Measurements from ENCODE around the gene HNRNPA1.

The HNRNPA1 gene

GRCh38 chr12:54294152-54294952 is 13.8 kb downstream of the HNRNPA1 start:
- Histone ChIP-seq H3K36me3 (ENCODE audit: control insufficient read depth, insufficient read depth, low read length) (no peaks in the 10 kb centered on the region), H3K4me3 (ENCODE audit: low read length) (no peak overlapping the region), H3K27ac (ENCODE audit: low read depth, low read length) (no peak overlapping the region), H3K27me3 (ENCODE audit: control insufficient read depth, insufficient read depth, low read length) (no peaks in the 10 kb centered on the region), H3K4me1 (ENCODE audit: control insufficient read depth, insufficient read depth, low read length) (no peaks in the 10 kb centered on the region), H3K9ac (ENCODE audit: low read length) (no peak overlapping the region)

- Histone ChIP-seq H3K4me1 (ENCODE audit: control insufficient read depth, insufficient read depth, low read length) (no peaks in the 10 kb centered on the region), H3K27ac (ENCODE audit: low read depth, low read length) (no peak overlapping the region), H3K4me3 (ENCODE audit: low read length) (no peak overlapping the region), H3K9ac (ENCODE audit: low read length) (no peak overlapping the region), H3K27me3 (ENCODE audit: control insufficient read depth, insufficient read depth, low read length) (peaks cover 4% of the 10 kb centered on the region), H3K36me3 (ENCODE audit: control insufficient read depth, insufficient read depth, low read length) (no peaks in the 10 kb centered on the region)
Observed at GRCh38 chr12:54294953-54295566, 14.5 kb downstream of the HNRNPA1 start.

- Histone ChIP-seq H3K4me1 (ENCODE audit: control insufficient read depth, insufficient read depth, low read length) (no peaks in the 10 kb centered on the region), H3K36me3 (ENCODE audit: control insufficient read depth, insufficient read depth, low read length) (no peaks in the 10 kb centered on the region), H3K27me3 (ENCODE audit: control insufficient read depth, insufficient read depth, low read length) (peaks cover 9% of the 10 kb centered on the region), H3K27ac (ENCODE audit: low read depth, low read length) (no peak overlapping the region), H3K9ac (ENCODE audit: low read length) (no peak overlapping the region), H3K4me3 (ENCODE audit: low read length) (no peak overlapping the region)
Observed at GRCh38 chr12:54296393-54297099, 16.0 kb downstream of the HNRNPA1 start.

- no peaks in the 10 kb centered on the region for H3K4me1 ChIP-seq (ENCODE audit: control insufficient read depth, insufficient read depth, low read length)
- no peak overlapping the region for H3K27ac ChIP-seq (ENCODE audit: low read depth, low read length)
- H3K36me3 ChIP-seq (ENCODE audit: control insufficient read depth, insufficient read depth, low read length) = no peaks in the 10 kb centered on the region
- peaks cover 9% of the 10 kb centered on the region for H3K27me3 ChIP-seq (ENCODE audit: control insufficient read depth, insufficient read depth, low read length)
- H3K4me3 ChIP-seq (ENCODE audit: low read length) = no peak overlapping the region
- no peak overlapping the region for H3K9ac ChIP-seq (ENCODE audit: low read length)
Observed at GRCh38 chr12:54298904-54299303, 18.4 kb downstream of the HNRNPA1 start.

GRCh38 chr12:54299515-54300224 is 19.1 kb downstream of the HNRNPA1 start:
- no peak overlapping the region for H3K4me3 ChIP-seq (ENCODE audit: low read length)
- no peak overlapping the region for H3K9ac ChIP-seq (ENCODE audit: low read length)
- no peaks in the 10 kb centered on the region for H3K36me3 ChIP-seq (ENCODE audit: control insufficient read depth, insufficient read depth, low read length)
- peaks cover 9% of the 10 kb centered on the region for H3K27me3 ChIP-seq (ENCODE audit: control insufficient read depth, insufficient read depth, low read length)
- H3K4me1 ChIP-seq (ENCODE audit: control insufficient read depth, insufficient read depth, low read length) = no peaks in the 10 kb centered on the region
- no peak overlapping the region for H3K27ac ChIP-seq (ENCODE audit: low read depth, low read length)

- Histone ChIP-seq H3K27ac (ENCODE audit: low read depth, low read length) (no peak overlapping the region), H3K9ac (ENCODE audit: low read length) (no peak overlapping the region), H3K4me3 (ENCODE audit: low read length) (no peak overlapping the region), H3K4me1 (ENCODE audit: control insufficient read depth, insufficient read depth, low read length) (no peaks in the 10 kb centered on the region), H3K27me3 (ENCODE audit: control insufficient read depth, insufficient read depth, low read length) (peaks cover 9% of the 10 kb centered on the region), H3K36me3 (ENCODE audit: control insufficient read depth, insufficient read depth, low read length) (no peaks in the 10 kb centered on the region)
Observed at GRCh38 chr12:54300225-54300731, 19.8 kb downstream of the HNRNPA1 start.

- H3K27ac ChIP-seq (ENCODE audit: low read depth, low read length) = no peak within 1 kb of the TSS
- no peaks in the 10 kb centered on the region for H3K4me1 ChIP-seq (ENCODE audit: control insufficient read depth, insufficient read depth, low read length)
- no peaks in the 10 kb centered on the region for H3K36me3 ChIP-seq (ENCODE audit: control insufficient read depth, insufficient read depth, low read length)
- H3K9ac ChIP-seq (ENCODE audit: low read length) = no peak within 1 kb of the TSS
- H3K27me3 ChIP-seq (ENCODE audit: control insufficient read depth, insufficient read depth, low read length) = peaks cover 9% of the 10 kb centered on the region
- H3K4me3 ChIP-seq (ENCODE audit: low read length) = no peak within 1 kb of the TSS
Observed at GRCh38 chr12:54300732-54301427, 20.4 kb downstream of the HNRNPA1 start, which contains the start of gene NFE2. Gene NFE2, minus strand, starts transcription at chr12:54301015. Its CDS starts 5,767 bp downstream, at chr12:54295248.

- H3K27me3 ChIP-seq (ENCODE audit: control insufficient read depth, insufficient read depth, low read length) = peaks cover 9% of the 10 kb centered on the region
- H3K9ac ChIP-seq (ENCODE audit: low read length) = no peak overlapping the region
- H3K27ac ChIP-seq (ENCODE audit: low read depth, low read length) = no peak overlapping the region
- H3K4me1 ChIP-seq (ENCODE audit: control insufficient read depth, insufficient read depth, low read length) = no peaks in the 10 kb centered on the region
- no peaks in the 10 kb centered on the region for H3K36me3 ChIP-seq (ENCODE audit: control insufficient read depth, insufficient read depth, low read length)
- no peak overlapping the region for H3K4me3 ChIP-seq (ENCODE audit: low read length)
Observed at GRCh38 chr12:54301428-54302048, 21.0 kb downstream of the HNRNPA1 start.

- H3K27ac ChIP-seq (ENCODE audit: low read depth, low read length) = no peak overlapping the region
- no peak overlapping the region for H3K9ac ChIP-seq (ENCODE audit: low read length)
- H3K4me1 ChIP-seq (ENCODE audit: control insufficient read depth, insufficient read depth, low read length) = no peaks in the 10 kb centered on the region
- H3K36me3 ChIP-seq (ENCODE audit: control insufficient read depth, insufficient read depth, low read length) = no peaks in the 10 kb centered on the region
- H3K27me3 ChIP-seq (ENCODE audit: control insufficient read depth, insufficient read depth, low read length) = peaks cover 9% of the 10 kb centered on the region
- H3K4me3 ChIP-seq (ENCODE audit: low read length) = no peak overlapping the region
Observed at GRCh38 chr12:54303640-54304039, 23.1 kb downstream of the HNRNPA1 start.

GRCh38 chr12:54304187-54304810 is 23.8 kb downstream of the HNRNPA1 start:
- Histone ChIP-seq H3K4me1 (ENCODE audit: control insufficient read depth, insufficient read depth, low read length) (no peaks in the 10 kb centered on the region), H3K27ac (ENCODE audit: low read depth, low read length) (no peak overlapping the region), H3K9ac (ENCODE audit: low read length) (no peak overlapping the region)

More at GRCh38 chr12:54304187-54304810, 23.8 kb downstream of the HNRNPA1 start:
- Histone ChIP-seq H3K27me3 (ENCODE audit: control insufficient read depth, insufficient read depth, low read length) (peaks cover 9% of the 10 kb centered on the region), H3K4me3 (ENCODE audit: low read length) (no peak overlapping the region), H3K36me3 (ENCODE audit: control insufficient read depth, insufficient read depth, low read length) (no peaks in the 10 kb centered on the region)
